Thyroid gland (tissue), 4 donors: Measurements from ENCODE around the gene PCDHGB6.

ENCODE experiments used
- POLR2A ChIP-seq, 2 donors: fragments of 450-650 bp; IDR thresholded peaks; one replicate each; pipeline ENCODE4 v1.6.1; 2017; ENCODE audit warnings: antibody characterized with exemption in 2 of 2, mild to moderate bottlenecking in 2 of 2, moderate library complexity in 1 of 2
- TF ChIP-seq, protein P1 (sequence below), 6 experiments: fragments of 200-600 bp in 3 of 6; fragments of 450-650 bp in 3 of 6; sonication (generic) in 3 of 6; IDR thresholded peaks; one replicate each; pipeline ENCODE4 v1.5.1; 2016 to 2019; ENCODE audit warnings: antibody characterized with exemption in 6 of 6, mild to moderate bottlenecking in 2 of 6, inconsistent platforms in 1 of 6, moderate library complexity in 1 of 6

GRCh38 chr5:141403387-141403786 lies 4.4 kb upstream of the PCDHGB6 start:
- TF ChIP-seq, protein P1, sequence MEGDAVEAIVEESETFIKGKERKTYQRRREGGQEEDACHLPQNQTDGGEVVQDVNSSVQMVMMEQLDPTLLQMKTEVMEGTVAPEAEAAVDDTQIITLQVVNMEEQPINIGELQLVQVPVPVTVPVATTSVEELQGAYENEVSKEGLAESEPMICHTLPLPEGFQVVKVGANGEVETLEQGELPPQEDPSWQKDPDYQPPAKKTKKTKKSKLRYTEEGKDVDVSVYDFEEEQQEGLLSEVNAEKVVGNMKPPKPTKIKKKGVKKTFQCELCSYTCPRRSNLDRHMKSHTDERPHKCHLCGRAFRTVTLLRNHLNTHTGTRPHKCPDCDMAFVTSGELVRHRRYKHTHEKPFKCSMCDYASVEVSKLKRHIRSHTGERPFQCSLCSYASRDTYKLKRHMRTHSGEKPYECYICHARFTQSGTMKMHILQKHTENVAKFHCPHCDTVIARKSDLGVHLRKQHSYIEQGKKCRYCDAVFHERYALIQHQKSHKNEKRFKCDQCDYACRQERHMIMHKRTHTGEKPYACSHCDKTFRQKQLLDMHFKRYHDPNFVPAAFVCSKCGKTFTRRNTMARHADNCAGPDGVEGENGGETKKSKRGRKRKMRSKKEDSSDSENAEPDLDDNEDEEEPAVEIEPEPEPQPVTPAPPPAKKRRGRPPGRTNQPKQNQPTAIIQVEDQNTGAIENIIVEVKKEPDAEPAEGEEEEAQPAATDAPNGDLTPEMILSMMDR (IDR thresholded peaks at IDR 0.05) = no peak
- no peak for TF ChIP-seq POLR2A (IDR thresholded peaks at IDR 0.05)
